ENCODE data around the gene EFNA2.
"Not testable (repeated sequence)": the region's sequence is repeated elsewhere in the genome, so short reads cannot be mapped to it uniquely, and the experiment has no call there.

Gene EFNA2

DNA sequence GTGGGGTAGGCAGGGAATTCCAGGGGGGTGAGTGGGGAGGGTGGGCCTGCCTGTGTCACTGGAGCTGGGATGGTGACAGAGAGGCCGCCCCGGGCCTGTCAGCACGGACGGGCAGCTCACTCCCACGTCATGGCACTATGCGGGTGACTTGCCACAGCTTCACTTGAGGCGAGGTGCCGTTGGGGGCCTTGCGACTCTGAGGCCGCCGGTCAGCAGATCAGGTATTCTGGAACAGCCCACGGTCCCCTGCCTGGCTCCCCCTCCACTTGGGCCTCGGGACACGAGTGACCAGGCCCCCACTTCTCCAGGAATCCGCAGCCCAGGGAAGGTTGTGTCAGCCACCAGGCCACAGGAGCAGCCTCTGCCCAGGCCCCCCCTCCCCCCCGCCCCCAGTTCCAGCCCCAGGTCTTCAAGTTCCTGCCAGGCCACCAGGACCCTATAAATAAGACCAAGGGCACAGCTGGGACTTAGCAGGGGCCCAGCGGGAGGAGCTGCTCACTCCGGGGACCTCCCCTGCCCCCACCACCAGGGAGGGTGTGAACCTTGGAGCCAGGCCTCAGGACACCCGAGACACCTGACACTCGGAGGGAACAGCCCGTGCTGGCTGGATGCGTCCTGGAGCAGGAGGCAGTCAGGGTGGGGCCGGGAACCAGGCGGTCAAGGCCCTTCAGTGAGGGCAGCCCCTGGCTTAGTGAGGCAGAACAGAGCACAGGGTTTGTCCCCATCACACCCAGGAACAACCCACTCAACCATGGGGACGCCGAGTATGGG, 40.0 kb upstream of the EFNA2 start:
- Mint-ChIP-seq H3K9me3 (no peaks in the 10 kb centered on the region), H3K4me3 (no peak overlapping the region), H3K27me3 (no peaks in the 10 kb centered on the region), H3K4me1 (peaks cover 20 to 51% of the 10 kb centered on the region in 2 donors), H3K36me3 (peaks cover 0 to 1% of the 10 kb centered on the region in 2 donors), H3K27ac (no peak overlapping the region)
- DNase-seq (no peak), ATAC-seq (replicated peaks) (no peak)

DNA sequence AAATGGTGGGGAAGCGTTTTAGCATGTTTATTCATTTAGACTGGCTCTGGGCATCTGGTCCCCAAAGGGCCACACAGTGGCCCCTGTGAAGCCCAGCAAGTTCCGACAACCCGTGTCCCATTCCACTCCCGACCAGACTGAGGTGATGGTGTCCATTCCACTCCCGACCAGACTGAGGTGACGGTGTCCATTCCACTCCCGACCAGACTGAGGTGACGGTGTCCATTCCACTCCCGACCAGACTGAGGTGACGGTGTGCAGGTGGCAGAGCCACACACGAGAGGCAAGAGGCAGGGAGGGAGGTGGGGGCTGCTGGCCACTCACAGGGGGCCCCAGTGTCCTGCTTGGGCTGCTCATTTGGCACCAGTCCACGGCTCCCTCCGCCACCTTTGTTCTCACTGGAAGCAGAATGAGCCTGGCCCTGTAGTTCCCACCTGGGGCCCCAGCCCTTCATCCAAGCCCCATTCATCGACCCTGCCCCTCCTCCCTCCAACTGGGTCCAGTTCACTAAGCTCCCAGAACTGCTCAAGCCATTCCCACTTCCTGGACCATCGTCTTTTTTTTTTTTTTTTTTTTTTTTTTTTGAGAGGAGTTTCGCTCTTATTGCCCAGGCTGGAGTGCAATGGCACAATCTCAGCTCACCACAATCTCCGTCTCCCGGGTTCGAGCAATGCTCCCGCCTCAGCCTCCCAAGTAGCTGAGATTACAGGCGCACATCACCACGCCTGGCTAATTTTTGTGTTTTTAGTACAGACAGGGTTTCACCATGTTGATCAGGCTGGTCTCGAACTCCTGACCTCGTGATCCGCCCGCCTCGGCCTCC, 39.2 kb upstream of the EFNA2 start:
- not testable (repeated sequence) for H3K27me3 Mint-ChIP-seq; H3K27ac Mint-ChIP-seq; DNase-seq; H3K36me3 Mint-ChIP-seq; ATAC-seq (replicated peaks); H3K9me3 Mint-ChIP-seq
- Mint-ChIP-seq H3K4me3 (peak overlapping the region in 1 of 2 donors; percentile 19), H3K4me1 (peaks cover 18 to 47% of the 10 kb centered on the region in 2 donors)

DNA sequence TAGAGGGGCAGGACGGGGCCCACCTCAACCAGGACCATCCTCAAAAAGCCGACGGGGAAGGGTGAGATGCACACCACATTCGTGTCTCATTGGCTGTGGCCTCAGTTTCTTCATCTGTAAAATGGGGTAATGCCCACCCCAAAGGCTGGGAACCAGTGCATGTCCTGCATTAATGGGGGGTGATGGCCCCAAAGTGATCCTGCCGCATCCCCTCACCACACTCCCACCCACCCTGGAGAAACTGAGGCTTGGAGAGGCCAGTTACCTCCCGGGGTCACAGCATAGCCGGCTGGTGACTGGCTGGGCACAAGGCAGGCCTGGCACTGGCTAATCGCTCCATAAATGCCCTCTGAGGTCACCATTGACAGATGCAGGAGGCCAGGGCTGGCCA, 37.9 kb upstream of the EFNA2 start:
- no peaks in the 10 kb centered on the region for H3K27me3 Mint-ChIP-seq
- no peak for ATAC-seq (replicated peaks)
- peaks cover 15 to 39% of the 10 kb centered on the region in 2 donors for H3K4me1 Mint-ChIP-seq
- no peak overlapping the region for H3K27ac Mint-ChIP-seq
- peak overlapping the region in 1 of 2 donors; percentile 88 for H3K4me3 Mint-ChIP-seq
- H3K9me3 Mint-ChIP-seq: no peaks in the 10 kb centered on the region
- no peak for DNase-seq
- H3K36me3 Mint-ChIP-seq: peaks cover 13 to 16% of the 10 kb centered on the region in 2 donors

DNA sequence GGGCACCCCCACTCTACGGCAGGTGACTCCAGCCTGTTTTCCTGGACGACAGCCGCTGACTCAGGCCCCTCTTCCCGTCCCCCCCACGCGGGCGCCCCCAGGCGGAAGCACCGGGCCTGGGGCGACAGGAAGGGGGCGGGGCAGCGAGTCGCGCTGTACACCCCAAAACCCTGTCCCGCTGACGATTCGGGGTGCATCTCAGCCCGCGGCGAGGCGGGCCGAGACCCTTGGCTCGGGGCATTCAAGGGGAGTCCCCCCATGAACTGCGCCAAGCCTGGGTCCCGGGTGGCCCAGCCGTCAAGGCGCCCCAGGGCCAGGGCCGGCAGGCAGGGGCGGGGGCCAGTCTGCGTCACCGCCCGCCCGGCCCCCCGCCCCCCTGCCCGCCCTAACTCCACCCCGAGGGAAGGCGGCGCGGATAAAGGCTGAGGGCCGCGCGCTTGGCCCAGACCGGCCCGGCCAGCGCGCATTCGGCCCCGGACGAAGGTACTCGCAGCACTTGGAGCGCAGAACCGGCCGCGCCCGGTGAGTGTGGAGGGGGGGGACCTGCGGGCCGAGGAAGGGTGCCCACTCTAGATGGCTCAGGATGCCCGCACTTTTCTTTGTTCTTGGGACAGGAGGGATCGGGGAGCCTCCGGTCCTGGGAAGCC, 37.4 kb upstream of the EFNA2 start, which contains the start of gene MIDN:
Gene MIDN (plus strand): TSS at position 445 of the 647 bp plus-strand sequence. CDS start 1,714 bp downstream, outside the sequence.
- ATAC-seq (replicated peaks): peak; percentile 8 to 17
- Mint-ChIP-seq H3K27ac (peak within 1 kb of the TSS; percentile 92), H3K4me3 (peak within 1 kb of the TSS; percentile 82 to 88), H3K27me3 (no peaks in the 10 kb centered on the region), H3K4me1 (peaks cover 13 to 37% of the 10 kb centered on the region in 2 donors), H3K9me3 (no peaks in the 10 kb centered on the region), H3K36me3 (peaks cover 14 to 17% of the 10 kb centered on the region in 2 donors)
- peak; percentile 72 for DNase-seq

DNA sequence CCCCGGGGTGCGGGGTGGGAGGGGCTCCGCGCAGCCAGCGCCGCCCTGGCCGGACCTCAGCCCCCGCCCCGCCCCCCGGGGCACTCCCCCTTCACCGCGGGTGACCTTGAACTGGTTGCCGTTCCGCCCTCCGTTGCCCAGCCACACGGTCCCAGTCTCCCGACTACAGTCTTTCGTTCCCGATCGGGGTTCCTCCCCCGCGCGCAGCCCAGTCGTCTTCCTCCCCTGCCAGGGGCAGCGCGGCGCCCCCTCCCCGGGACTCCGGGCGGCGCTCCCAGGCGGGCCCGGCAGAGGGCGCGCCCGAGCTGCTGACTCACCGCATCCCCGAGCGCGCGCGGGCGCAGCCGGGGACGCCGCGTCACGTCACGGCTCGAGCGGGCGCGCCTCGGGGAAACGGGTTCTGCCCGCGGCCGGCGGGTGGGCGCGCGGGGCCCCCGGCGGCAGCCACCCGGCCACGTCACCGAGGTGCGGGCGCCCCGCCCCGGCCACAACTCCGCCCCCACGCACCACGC, 36.8 kb upstream of the EFNA2 start:
- H3K27ac Mint-ChIP-seq: peak overlapping the region; percentile 77
- no peaks in the 10 kb centered on the region for H3K27me3 Mint-ChIP-seq
- H3K9me3 Mint-ChIP-seq: no peaks in the 10 kb centered on the region

DNA sequence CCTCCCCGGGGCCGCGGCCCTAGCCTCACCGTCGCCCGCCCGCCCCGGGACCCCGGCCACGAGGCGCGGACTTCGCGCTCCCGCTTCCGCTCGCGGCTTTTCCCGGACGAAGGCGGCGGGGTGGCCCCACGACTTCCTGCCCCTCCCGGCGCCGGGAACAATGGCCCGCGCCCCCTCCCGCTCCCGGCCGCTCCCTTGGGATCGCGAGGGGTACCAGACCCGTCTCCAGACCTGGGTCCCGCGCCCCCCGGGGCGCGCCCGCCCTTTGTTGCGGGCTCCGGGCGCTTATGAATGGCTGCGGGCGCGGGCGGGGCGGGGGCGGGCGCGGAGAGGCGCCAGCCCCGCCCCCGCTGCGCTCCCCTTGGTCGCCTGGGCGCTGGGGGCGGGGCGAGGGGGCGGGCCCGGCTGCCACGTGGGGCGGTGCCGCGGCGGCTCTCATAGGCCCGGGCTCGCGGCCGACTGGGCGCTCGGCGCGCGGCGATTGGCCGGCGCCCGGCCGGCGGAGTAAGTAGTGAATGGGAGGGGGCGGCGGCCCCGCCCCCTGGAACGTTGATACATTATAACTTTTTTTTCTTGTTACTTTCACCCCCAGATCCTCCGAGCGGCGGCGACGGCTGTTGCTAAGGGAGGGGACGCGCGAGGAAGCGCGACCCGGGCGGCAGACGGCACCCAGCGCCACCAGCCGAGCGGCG, 36.2 kb upstream of the EFNA2 start:
- peak overlapping the region; percentile 89 for H3K27ac Mint-ChIP-seq
- peak; percentile 87 for DNase-seq
- peaks cover 19 to 21% of the 10 kb centered on the region in 2 donors for H3K36me3 Mint-ChIP-seq
- H3K27me3 Mint-ChIP-seq: no peaks in the 10 kb centered on the region
- peaks cover 14 to 35% of the 10 kb centered on the region in 2 donors for H3K4me1 Mint-ChIP-seq
- H3K4me3 Mint-ChIP-seq: peak overlapping the region; percentile 79 to 84
- peak; percentile 46 to 59 for ATAC-seq (replicated peaks)
- no peaks in the 10 kb centered on the region for H3K9me3 Mint-ChIP-seq

More for the DNA sequence above, 36.8 kb upstream of the EFNA2 start:
- Mint-ChIP-seq H3K4me1 (peaks cover 15 to 37% of the 10 kb centered on the region in 2 donors), H3K4me3 (peak overlapping the region; percentile 82 to 88), H3K36me3 (peaks cover 19 to 21% of the 10 kb centered on the region in 2 donors)
- peak; percentile 14 to 21 for ATAC-seq (replicated peaks)
- peak; percentile 77 for DNase-seq

DNA sequence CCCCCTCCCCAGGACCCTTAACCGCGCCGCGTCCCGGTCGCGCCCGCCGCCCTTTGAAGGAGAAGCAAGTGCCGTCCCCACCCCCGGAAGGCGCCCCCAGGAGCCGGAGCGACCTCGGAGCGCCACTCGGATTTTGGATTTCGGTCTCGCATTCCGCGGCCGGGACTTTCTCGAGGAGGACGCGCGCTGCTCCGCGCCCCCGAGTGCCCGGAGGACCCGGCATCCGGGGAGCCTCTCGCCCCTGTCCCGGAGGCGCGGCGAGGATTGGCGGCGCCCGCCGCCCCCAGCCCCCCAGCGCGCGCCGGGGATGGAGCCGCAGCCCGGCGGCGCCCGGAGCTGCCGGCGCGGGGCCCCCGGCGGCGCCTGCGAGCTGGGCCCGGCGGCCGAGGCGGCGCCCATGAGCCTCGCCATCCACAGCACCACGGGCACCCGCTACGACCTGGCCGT, 35.7 kb upstream of the EFNA2 start:
- no peak for ATAC-seq (replicated peaks)
- no peaks in the 10 kb centered on the region for H3K27me3 Mint-ChIP-seq
- no peak for DNase-seq
- H3K4me1 Mint-ChIP-seq: peaks cover 14 to 35% of the 10 kb centered on the region in 2 donors
- no peaks in the 10 kb centered on the region for H3K9me3 Mint-ChIP-seq
- peak overlapping the region; percentile 89 for H3K27ac Mint-ChIP-seq
- H3K36me3 Mint-ChIP-seq: peaks cover 24 to 26% of the 10 kb centered on the region in 2 donors
- peak overlapping the region; percentile 79 to 84 for H3K4me3 Mint-ChIP-seq

DNA sequence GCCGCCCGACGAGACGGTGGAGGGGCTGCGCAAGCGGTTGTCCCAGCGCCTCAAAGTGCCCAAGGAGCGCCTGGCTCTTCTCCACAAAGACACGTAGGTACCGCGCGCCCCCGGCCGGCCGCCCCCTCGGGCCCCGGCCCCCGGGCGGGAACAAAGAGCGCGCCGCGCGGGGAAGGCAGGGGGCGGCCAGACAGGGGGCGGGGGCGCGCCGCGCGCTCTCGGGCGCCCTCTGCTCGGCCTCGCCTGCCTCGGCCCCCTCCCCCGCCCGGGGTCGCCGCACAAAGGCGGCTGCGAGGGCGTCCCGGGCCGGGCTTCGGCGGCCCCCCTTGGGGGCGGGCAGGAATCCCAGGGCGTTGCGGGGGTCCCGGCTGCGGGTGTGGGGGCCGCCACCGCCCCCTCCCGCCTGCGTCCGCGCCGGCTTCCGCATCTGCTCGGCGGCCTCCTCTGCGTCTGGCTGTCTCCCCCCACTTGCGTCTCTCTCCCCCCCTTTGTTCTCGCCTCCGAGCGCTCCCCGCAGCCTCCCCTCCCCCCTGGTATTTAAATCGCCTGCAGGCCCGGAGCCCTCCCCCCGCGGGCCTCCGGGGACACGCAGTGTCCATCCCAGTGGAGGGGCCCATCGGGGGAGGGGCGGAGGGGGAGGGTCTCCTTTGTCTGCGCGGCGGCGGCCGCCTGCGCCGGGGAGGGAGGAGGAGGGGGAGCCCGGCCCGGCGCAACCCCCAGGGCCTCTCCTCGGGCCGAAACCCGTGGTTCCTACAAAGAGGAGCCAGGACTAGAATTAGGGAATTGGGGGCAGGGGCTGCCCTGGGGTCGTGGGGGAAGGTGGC, 35.0 kb upstream of the EFNA2 start:
- Mint-ChIP-seq H3K4me1 (peaks cover 20 to 35% of the 10 kb centered on the region in 2 donors), H3K4me3 (peak overlapping the region; percentile 85 to 92), H3K36me3 (peaks cover 28 to 30% of the 10 kb centered on the region in 2 donors), H3K9me3 (no peaks in the 10 kb centered on the region), H3K27me3 (no peaks in the 10 kb centered on the region), H3K27ac (peak overlapping the region; percentile 96)
- DNase-seq (no peak), ATAC-seq (replicated peaks) (no peak)

DNA sequence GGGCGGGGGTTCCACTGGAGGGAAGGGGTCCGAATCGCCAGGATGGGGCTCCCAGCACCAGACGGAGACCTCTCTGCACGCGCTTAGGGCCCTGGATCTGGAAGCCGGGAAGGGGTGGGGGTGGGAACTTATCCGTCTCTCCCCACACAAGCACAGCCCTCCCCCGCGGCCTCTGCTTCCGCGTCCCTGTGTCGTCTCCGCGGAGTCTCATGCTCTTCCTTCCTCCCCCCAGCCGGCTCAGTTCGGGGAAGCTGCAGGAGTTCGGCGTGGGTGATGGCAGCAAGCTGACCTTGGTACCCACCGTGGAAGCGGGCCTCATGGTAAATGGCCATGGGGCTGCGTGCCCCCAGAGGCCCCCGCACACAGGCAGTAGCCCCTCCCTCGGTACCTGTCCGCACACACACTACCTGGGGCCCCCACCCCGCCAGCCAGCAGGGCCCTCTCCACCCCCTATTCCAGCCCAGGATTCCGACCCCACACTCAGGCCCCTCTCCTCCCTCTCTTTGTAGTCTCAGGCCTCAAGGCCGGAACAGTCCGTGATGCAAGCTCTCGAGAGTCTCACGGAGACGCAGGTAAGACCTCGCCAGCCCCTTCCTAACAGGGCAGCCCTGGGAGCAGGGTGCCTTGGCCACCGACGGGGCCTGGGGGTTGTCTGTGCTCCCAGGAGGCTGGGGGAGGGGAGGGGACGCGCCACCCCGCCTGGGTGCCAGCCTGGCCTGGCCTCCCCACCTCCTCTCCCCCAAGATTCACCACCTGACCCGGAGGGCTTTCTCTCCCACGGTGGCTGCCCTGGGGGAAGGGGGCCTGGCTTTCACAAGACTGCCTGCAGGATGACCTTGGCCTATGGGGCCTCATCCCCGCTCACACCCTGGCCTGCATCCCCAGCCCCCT, 34.1 kb upstream of the EFNA2 start:
- H3K27ac Mint-ChIP-seq: peak overlapping the region; percentile 96

DNA sequence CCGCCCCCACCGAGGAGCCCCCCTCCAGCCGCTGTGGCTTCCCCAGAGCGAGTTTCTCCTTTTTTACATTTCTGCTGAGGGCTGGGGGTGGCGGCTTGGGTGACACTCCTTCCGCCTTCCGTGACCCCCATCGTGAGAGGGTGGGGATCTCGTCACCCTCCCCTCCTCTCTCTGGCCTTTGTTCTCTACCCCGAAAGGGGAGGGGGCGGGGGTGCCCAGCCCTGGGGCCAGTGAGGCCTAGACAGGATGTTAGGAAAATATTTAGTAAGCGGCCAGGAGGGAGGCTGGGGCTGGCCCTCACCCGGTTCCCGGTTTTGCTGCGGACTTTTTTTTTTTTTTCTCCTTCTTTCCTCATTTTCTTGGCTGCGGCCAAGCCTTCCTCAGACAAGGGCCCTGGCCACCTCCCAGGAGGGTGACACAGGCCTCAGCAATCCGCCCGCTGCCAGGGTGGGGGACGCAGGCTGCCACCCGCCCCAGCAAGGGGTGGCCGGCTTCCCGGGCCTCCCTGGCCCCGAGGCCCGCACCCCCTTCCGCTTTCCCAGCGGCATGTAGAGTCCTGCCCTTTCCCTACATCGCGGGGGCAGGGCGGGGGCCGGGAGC, 33.4 kb upstream of the EFNA2 start:
- Mint-ChIP-seq H3K27me3 (no peaks in the 10 kb centered on the region), H3K36me3 (peaks cover 28 to 31% of the 10 kb centered on the region in 2 donors), H3K4me3 (peak overlapping the region; percentile 85 to 92), H3K27ac (peak overlapping the region; percentile 96), H3K9me3 (no peaks in the 10 kb centered on the region), H3K4me1 (peaks cover 17 to 37% of the 10 kb centered on the region in 2 donors)
- ATAC-seq (replicated peaks): peak; percentile 21 to 38
- no peak for DNase-seq

More for the DNA sequence above, 34.1 kb upstream of the EFNA2 start:
- peaks cover 17 to 35% of the 10 kb centered on the region in 2 donors for H3K4me1 Mint-ChIP-seq
- H3K36me3 Mint-ChIP-seq: peaks cover 28 to 30% of the 10 kb centered on the region in 2 donors
- DNase-seq (no peak), ATAC-seq (replicated peaks) (peak; percentile 0)
- peak overlapping the region; percentile 85 to 92 for H3K4me3 Mint-ChIP-seq
- H3K27me3 Mint-ChIP-seq: no peaks in the 10 kb centered on the region
- no peaks in the 10 kb centered on the region for H3K9me3 Mint-ChIP-seq

DNA sequence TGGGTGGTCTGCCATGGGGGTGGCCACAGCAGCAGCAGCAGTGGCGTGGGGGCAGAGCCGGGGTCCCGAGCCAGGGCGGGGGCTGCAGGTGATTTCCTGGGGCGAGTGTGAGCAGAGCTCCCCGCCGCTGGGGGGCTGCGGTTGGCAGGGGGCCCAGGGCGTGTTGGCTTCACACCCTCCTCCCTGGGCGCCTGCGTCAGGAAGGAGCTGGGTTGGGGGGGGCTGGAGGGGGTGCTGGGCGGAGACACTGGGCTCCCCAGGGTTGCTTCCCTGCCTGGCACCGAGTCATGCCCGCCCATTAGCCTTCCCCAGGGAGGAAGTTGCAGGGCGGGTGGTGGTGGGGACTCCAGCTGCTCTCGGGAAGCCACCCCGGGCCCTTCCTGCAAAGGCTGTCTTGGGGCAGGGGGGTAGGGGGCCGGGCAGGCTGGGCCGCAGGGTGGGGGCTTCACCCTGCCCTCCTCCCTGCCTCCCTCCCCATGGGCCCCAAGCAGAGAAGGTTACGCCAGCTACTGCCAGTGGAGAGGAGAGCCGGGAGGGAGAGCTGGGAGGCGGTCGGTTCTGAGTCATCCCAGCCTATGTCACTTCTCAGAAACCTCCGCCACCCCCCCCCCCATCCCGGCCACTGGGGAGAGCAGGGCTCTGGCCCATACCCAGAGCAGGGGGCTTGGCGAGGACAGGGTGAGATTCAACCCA, 32.7 kb upstream of the EFNA2 start:
- DNase-seq: peak; percentile 82
- Mint-ChIP-seq H3K4me3 (peak overlapping the region; percentile 85 to 92), H3K36me3 (peaks cover 34 to 37% of the 10 kb centered on the region in 2 donors), H3K4me1 (peaks cover 24 to 43% of the 10 kb centered on the region in 2 donors), H3K9me3 (no peaks in the 10 kb centered on the region), H3K27ac (peak overlapping the region; percentile 96), H3K27me3 (no peaks in the 10 kb centered on the region)
- ATAC-seq (replicated peaks): peak; percentile 38 to 45
